H1 (cell line): ENCODE data around the gene JAG1. TPM values are rescaled to one million over a fixed set of nuclear protein-coding genes. Genes with fewer than 3 reads are reported as not detected.

Experiments used
- CTCF ChIA-PET: fragments of 300-600 bp; sonication (Branson Sonifier 250); formaldehyde crosslinking; loops from one replicate; lab custom pipeline; 2021; ENCODE audit not compliant: partially characterized antibody; lab: Charles Lee
- POLR2A ChIA-PET: fragments of 300-600 bp; sonication (Branson Sonifier 250); formaldehyde crosslinking; loops from one replicate; lab custom pipeline; 2021; ENCODE audit warnings: inconsistent platforms; ENCODE audit not compliant: partially characterized antibody; lab: Charles Lee
- DNase-seq, 2 experiments: peaks; one replicate each; pipeline versions ENCODE4 v3.0.0 to v3.0.0-alpha.2; 2010 to 2022; ENCODE audit warnings: low spot score in 2 of 2, low read depth in 1 of 2, mixed read lengths in 1 of 2
- FAIRE-seq: peaks from 2 replicates; lab custom pipeline; 2011; peaks lifted over from hg19 to GRCh38; lab: Jason Lieb, UNC
- H2AFZ ChIP-seq: 2 replicates; pipeline ENCODE4 v1.8.1; 2012; ENCODE audit warnings: low read length, inconsistent platforms
- H2AK5ac ChIP-seq: 2 replicates; pipeline ENCODE4 v1.6.1; 2013; ENCODE audit warnings: low read depth, low read length
- H2BK120ac ChIP-seq: replicated peaks from 2 replicates; pipeline ENCODE3; 2013; ENCODE audit warnings: low read depth, low read length, inconsistent platforms
- H2BK12ac ChIP-seq: 2 replicates; pipeline ENCODE4 v1.6.1; 2013; ENCODE audit warnings: low read depth, low read length
- H2BK15ac ChIP-seq: 2 replicates; pipeline ENCODE4 v1.6.1; 2013; ENCODE audit warnings: low read length
- H2BK20ac ChIP-seq: 2 replicates; pipeline ENCODE4 v1.6.1; 2013; ENCODE audit warnings: low read length
- H2BK5ac ChIP-seq: 2 replicates; pipeline ENCODE4 v1.6.1; 2013; ENCODE audit warnings: low read depth, low read length
- H3K14ac ChIP-seq: 2 replicates; pipeline ENCODE4 v1.6.1; 2013; ENCODE audit warnings: inconsistent platforms; ENCODE audit not compliant: insufficient read length
- H3K18ac ChIP-seq: 2 replicates; pipeline ENCODE4 v1.6.1; 2013; ENCODE audit warnings: low read length; ENCODE audit errors: extremely low read depth
- H3K23ac ChIP-seq: 2 replicates; pipeline ENCODE4 v1.6.1; 2013; ENCODE audit warnings: inconsistent platforms; ENCODE audit not compliant: insufficient read length
- H3K23me2 ChIP-seq: 2 replicates; pipeline ENCODE4 v1.6.1; 2013; ENCODE audit warnings: low read depth, low read length
- H3K27ac ChIP-seq: 2 replicates; pipeline ENCODE4 v1.6.1; 2011; ENCODE audit warnings: low read depth, low read length, inconsistent platforms
- H3K27me3 ChIP-seq, 4 experiments: replicated peaks in 1 of 4; 1 replicate in 1 of 4; 2 replicates in 3 of 4; pipeline versions ENCODE4 v1.6.1 to v1.8.1; 2011 to 2013; ENCODE audit warnings: low read length in 3 of 4, mild to moderate bottlenecking in 3 of 4, inconsistent platforms in 2 of 4, mixed read lengths in 2 of 4, moderate library complexity in 1 of 4; ENCODE audit not compliant: control insufficient read depth in 3 of 4, insufficient read depth in 3 of 4; ENCODE audit errors: extremely low read depth in 1 of 4
- H3K36me3 ChIP-seq, 4 experiments: 2 replicates each; pipeline versions ENCODE4 v1.6.1 to v1.8.1; 2011 to 2013; ENCODE audit warnings: mild to moderate bottlenecking in 4 of 4, low read length in 3 of 4, moderate library complexity in 2 of 4, control low read depth in 1 of 4, inconsistent platforms in 1 of 4; ENCODE audit not compliant: insufficient read depth in 4 of 4, control insufficient read depth in 2 of 4
- H3K4ac ChIP-seq: replicated peaks from 2 replicates; pipeline ENCODE3; 2013; ENCODE audit warnings: low read length, low read depth, mixed read lengths, inconsistent platforms; ENCODE audit not compliant: insufficient read length
- H3K4me1 ChIP-seq, 4 experiments: replicated peaks in 1 of 4; 1 replicate in 1 of 4; 2 replicates in 3 of 4; pipeline versions ENCODE4 v1.6.1 to v1.8.1; 2011 to 2013; ENCODE audit warnings: low read length in 3 of 4, inconsistent platforms in 2 of 4, mixed read lengths in 1 of 4; ENCODE audit not compliant: insufficient read depth in 4 of 4, control insufficient read depth in 3 of 4
- H3K4me2 ChIP-seq, 2 experiments: 2 replicates each; pipeline versions ENCODE4 v1.6.1 to v1.8.1; 2011 to 2013; ENCODE audit warnings: low read depth in 2 of 2, low read length in 2 of 2, control low read depth in 1 of 2, inconsistent platforms in 1 of 2, mild to moderate bottlenecking in 1 of 2; ENCODE audit not compliant: insufficient read depth in 1 of 2
- H3K4me3 ChIP-seq, 4 experiments: fragments of 200-600, 300-600 bp in 1 of 4; sonication (generic), shearing (Covaris generic), sonication (Bioruptor Twin) in 1 of 4; 2 replicates each; pipeline versions ENCODE4 v1.5.1 to v1.8.1; 2011 to 2016; ENCODE audit warnings: low read length in 4 of 4, low read depth in 3 of 4, control low read depth in 2 of 4, inconsistent platforms in 2 of 4, mild to moderate bottlenecking in 2 of 4, mixed read lengths in 1 of 4, moderate library complexity in 1 of 4; ENCODE audit not compliant: insufficient read depth in 2 of 4; ENCODE audit errors: extremely low read depth in 1 of 4
- H3K56ac ChIP-seq: replicated peaks from 2 replicates; pipeline ENCODE3; 2013; ENCODE audit warnings: low read depth, mild to moderate bottlenecking, mixed read lengths, low read length, inconsistent platforms; ENCODE audit not compliant: insufficient read length
- H3K79me1 ChIP-seq: 2 replicates; pipeline ENCODE4 v1.6.1; 2013; ENCODE audit warnings: low read depth, low read length, control low read depth
- H3K79me2 ChIP-seq, 2 experiments: 2 replicates each; pipeline versions ENCODE4 v1.6.1 to v1.8.1; 2012 to 2013; ENCODE audit warnings: low read length in 2 of 2, mild to moderate bottlenecking in 2 of 2, inconsistent platforms in 1 of 2; ENCODE audit not compliant: insufficient read depth in 2 of 2, control insufficient read depth in 1 of 2
- H3K9ac ChIP-seq, 4 experiments: replicated peaks in 1 of 4; 1 replicate in 1 of 4; 2 replicates in 3 of 4; pipeline versions ENCODE4 v1.6.1 to v1.8.1; 2011 to 2013; ENCODE audit warnings: low read depth in 3 of 4, low read length in 3 of 4, control low read depth in 2 of 4, mild to moderate bottlenecking in 2 of 4, moderate library complexity in 2 of 4, inconsistent platforms in 1 of 4; ENCODE audit errors: extremely low read depth in 1 of 4
- H3K9me3 ChIP-seq, 2 experiments: 2 replicates each; pipeline versions ENCODE4 v1.6.1 to v1.8.1; 2012 to 2013; ENCODE audit warnings: mild to moderate bottlenecking in 2 of 2, moderate library complexity in 2 of 2, control low read depth in 1 of 2, inconsistent platforms in 1 of 2, low read depth in 1 of 2, low read length in 1 of 2, mixed read lengths in 1 of 2; ENCODE audit not compliant: insufficient read depth in 2 of 2
- H4K20me1 ChIP-seq, 2 experiments: replicated peaks in 1 of 2; 2 replicates each; pipeline versions ENCODE3 to v1.8.1; 2011 to 2013; ENCODE audit warnings: inconsistent platforms in 2 of 2, low read length in 2 of 2, mild to moderate bottlenecking in 1 of 2; ENCODE audit not compliant: insufficient read depth in 2 of 2, control insufficient read depth in 1 of 2
- H4K5ac ChIP-seq: 2 replicates; pipeline ENCODE4 v1.6.1; 2013; ENCODE audit warnings: low read length, low read depth, mixed read lengths, inconsistent platforms; ENCODE audit not compliant: insufficient read length
- H4K8ac ChIP-seq: 2 replicates; pipeline ENCODE4 v1.8.0; 2013; ENCODE audit warnings: mild to moderate bottlenecking, moderate library complexity, low read length, inconsistent platforms; ENCODE audit not compliant: insufficient read depth; ENCODE audit errors: extremely low read depth
- H4K91ac ChIP-seq: replicated peaks from 2 replicates; pipeline ENCODE3; 2013; ENCODE audit warnings: low read length, mixed read lengths, inconsistent platforms; ENCODE audit not compliant: insufficient read length
- BRCA1 ChIP-seq: IDR thresholded peaks from 2 replicates; pipeline ENCODE4 v1.6.1; 2012; ENCODE audit warnings: low read depth, low read length, improper control_type of control experiment
- HDAC2 ChIP-seq, 2 experiments: fragments of 300-600 bp in 1 of 2; sonication (generic) in 1 of 2; IDR thresholded peaks; 2 replicates each; pipeline ENCODE4 v1.6.1; 2011 to 2012; ENCODE audit warnings: low read depth in 2 of 2, low read length in 2 of 2, mild to moderate bottlenecking in 2 of 2, moderate library complexity in 2 of 2, borderline replicate concordance in 1 of 2, inconsistent platforms in 1 of 2
- KDM4A ChIP-seq: IDR thresholded peaks from one replicate; pipeline ENCODE4 v1.7.1; 2012; ENCODE audit warnings: low read depth, mild to moderate bottlenecking, moderate library complexity, low read length, inconsistent platforms; ENCODE audit not compliant: severe bottlenecking
- NRF1 ChIP-seq: IDR thresholded peaks from 2 replicates; pipeline ENCODE4 v1.6.1; 2011; ENCODE audit warnings: mild to moderate bottlenecking, low read depth, low read length, improper control_type of control experiment
- POU5F1 ChIP-seq: IDR thresholded peaks from 2 replicates; pipeline ENCODE4 v1.6.1; 2011; ENCODE audit warnings: low read depth, mild to moderate bottlenecking, low read length, moderate library complexity
- RAD21 ChIP-seq, 2 experiments: IDR thresholded peaks in 1 of 2; conservative IDR thresholded peaks in 1 of 2; 2 replicates each; pipeline ENCODE4 v1.6.1; 2011; ENCODE audit warnings: low read depth in 2 of 2, low read length in 2 of 2, improper control_type of control experiment in 1 of 2, inconsistent platforms in 1 of 2, mild to moderate bottlenecking in 1 of 2, moderate library complexity in 1 of 2
- RXRA ChIP-seq: IDR thresholded peaks from 2 replicates; pipeline ENCODE4 v1.6.1; 2011; ENCODE audit warnings: low read depth, mild to moderate bottlenecking, low read length, moderate library complexity; ENCODE audit not compliant: insufficient read depth
- TCF12 ChIP-seq: IDR thresholded peaks from 2 replicates; pipeline ENCODE4 v1.6.1; 2011; ENCODE audit warnings: low read depth, mild to moderate bottlenecking, low read length
- WGBS, 2 experiments: shearing (Covaris generic) in 1 of 2; methylation state at CpG; one replicate each; pipeline versions ENCODE4 v1.1.6 to v1.1.7; 2013 to 2015; ENCODE audit warnings: low lambda C conversion rate in 2 of 2, mixed read lengths in 2 of 2, inconsistent platforms in 1 of 2, low coverage in 1 of 2, missing lambda C conversion rate in 1 of 2; ENCODE audit not compliant: insufficient replicate concordance in 2 of 2, insufficient coverage in 1 of 2, insufficient read length in 1 of 2; ENCODE audit errors: extremely low coverage in 1 of 2, missing lambda C conversion rate in 1 of 2; 5-methylcytosine and 5-hydroxymethylcytosine counted together
- polyA plus RNA-seq, 7 experiments: library from polyadenylated mRNA; depleted of rRNA in 3 of 7; stranded (reverse) in 5 of 7; unstranded in 2 of 7; fragments of >200 nt in 5 of 7; fragments of 200-250 nt in 2 of 7; gene quantifications; 1 replicate in 5 of 7; 2 replicates in 1 of 7; 4 replicates in 1 of 7; pipeline versions ENCODE4 v1.2.1 to v1.2.3, GENCODE V29; 2011 to 2013; ENCODE audit warnings: missing spikeins in 2 of 7, mixed read lengths in 2 of 7
- total RNA-seq: library from RNA; stranded (reverse); fragmentation: NEBNext Ultra II Directional; extraction: Animal tissue kit (Norgen Biotek cat#: 25700); gene quantifications from 2 replicates; pipeline ENCODE4 v1.2.1, GENCODE V29; 2021
- TF ChIP-seq, protein P1 (sequence below): IDR thresholded peaks from 2 replicates; pipeline ENCODE4 v1.6.1; 2012; ENCODE audit warnings: low read length, inconsistent platforms
- TF ChIP-seq, protein P2 (sequence below): IDR thresholded peaks from 2 replicates; pipeline ENCODE4 v1.6.1; 2011; ENCODE audit warnings: low read depth, mild to moderate bottlenecking, low read length; ENCODE audit not compliant: insufficient read depth

The JAG1 gene
- total and polyA plus RNA-seq, 2 of the 8 experiments (the other 6 are each of a cell fraction or from before 2014, with no cell fraction given), result 13.5 to 27.3 TPM

DNA sequence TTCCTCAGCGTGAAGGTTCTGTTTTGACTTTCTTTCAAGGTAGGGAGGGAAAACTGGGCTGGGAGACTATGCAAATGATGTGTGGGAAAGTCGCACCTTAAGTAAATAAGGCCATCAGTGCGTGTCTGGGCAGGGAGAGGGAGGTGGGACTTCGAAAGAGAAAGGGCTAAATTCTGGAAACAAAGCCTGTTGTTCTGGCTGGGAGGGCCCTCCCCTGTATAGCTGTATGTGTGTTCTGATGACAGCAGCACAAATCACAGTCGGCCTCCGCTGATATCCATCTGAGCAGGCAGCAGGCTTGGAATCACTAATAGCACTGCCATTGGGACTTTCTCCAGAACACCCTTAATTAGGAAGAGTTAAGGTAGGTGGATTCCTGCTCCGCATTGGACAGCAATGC lies 19.2 kb downstream of the JAG1 start:
- no peak overlapping the region for H2AFZ ChIP-seq
- WGBS, 2 experiments, result 65% methylated on average over 7 of the region's 7 CpGs; no CpG with 5 or more reads in 1 of the 2 experiments
- H3K4ac ChIP-seq, result no peak overlapping the region
- H2BK15ac ChIP-seq, result no peak overlapping the region
- CTCF ChIA-PET, result interaction anchor here (0.6 kb wide), 1 partner anchor 1610 kb away, joined by 3 read pairs; no protein-coding TSS in a partner anchor
- no peak overlapping the region for H3K4me3 ChIP-seq
- peaks cover 2 to 69% (median 25%) of the 10 kb centered on the region in 4 experiments; a peak in 6 of 8 replicates for H3K36me3 ChIP-seq
- peaks cover 9 to 30% (median 24%) of the 10 kb centered on the region in 4 experiments for H3K4me1 ChIP-seq
- DNase-seq, result no peak
- H3K23me2 ChIP-seq, result no peaks in the 10 kb centered on the region
- H3K23ac ChIP-seq, result no peak overlapping the region
- no peak overlapping the region for H4K8ac ChIP-seq
- peak; percentile 28 for FAIRE-seq
- peak overlapping the region; percentile 18 to 44; a peak in 1 of 4 replicates for H3K4me2 ChIP-seq
- H3K18ac ChIP-seq, result no peak overlapping the region
- no peaks in the 10 kb centered on the region for H3K27me3 ChIP-seq
- no peak overlapping the region for H2BK20ac ChIP-seq
- H3K14ac ChIP-seq, result no peak overlapping the region
- H4K91ac ChIP-seq, result no peak overlapping the region
- H3K9me3 ChIP-seq, result no peaks in the 10 kb centered on the region
- H4K5ac ChIP-seq, result no peak overlapping the region
- no peak overlapping the region for H2BK120ac ChIP-seq
- H2AK5ac ChIP-seq, result no peak overlapping the region; the same call in 1 of the 2 replicates
- peaks cover 13% of the 10 kb centered on the region for H3K79me1 ChIP-seq
- H4K20me1 ChIP-seq, result peaks cover 6 to 21% of the 10 kb centered on the region in 2 experiments
- 0 out of 2 replicates have a peak overlapping the region, but pooled peaks have one; percentile 3 for H2BK5ac ChIP-seq
- H3K9ac ChIP-seq, result no peak overlapping the region
- peaks cover 0 to 51% of the 10 kb centered on the region in 2 experiments; a peak in 2 of 4 replicates for H3K79me2 ChIP-seq
- POLR2A ChIA-PET, result interaction anchor here (1.4 to 2.1 kb wide), 2 partner anchors 17 to 18 kb away, joined by 3 to 4 read pairs; no protein-coding TSS in a partner anchor
- no peak overlapping the region for H3K27ac ChIP-seq
- H2BK12ac ChIP-seq, result peak overlapping the region; percentile 83; the same call in 1 of the 2 replicates
- H3K56ac ChIP-seq, result no peak overlapping the region
- TF ChIP-seq POU5F1, result no peak
- TF ChIP-seq HDAC2 (IDR thresholded peaks at IDR 0.05; ENCODE audit: borderline replicate concordance in 1 of 2, low read depth in 2 of 2, low read length in 2 of 2), result no peak
- TF ChIP-seq BRCA1, result no peak
- no peak for TF ChIP-seq NRF1
- TF ChIP-seq, protein P1, sequence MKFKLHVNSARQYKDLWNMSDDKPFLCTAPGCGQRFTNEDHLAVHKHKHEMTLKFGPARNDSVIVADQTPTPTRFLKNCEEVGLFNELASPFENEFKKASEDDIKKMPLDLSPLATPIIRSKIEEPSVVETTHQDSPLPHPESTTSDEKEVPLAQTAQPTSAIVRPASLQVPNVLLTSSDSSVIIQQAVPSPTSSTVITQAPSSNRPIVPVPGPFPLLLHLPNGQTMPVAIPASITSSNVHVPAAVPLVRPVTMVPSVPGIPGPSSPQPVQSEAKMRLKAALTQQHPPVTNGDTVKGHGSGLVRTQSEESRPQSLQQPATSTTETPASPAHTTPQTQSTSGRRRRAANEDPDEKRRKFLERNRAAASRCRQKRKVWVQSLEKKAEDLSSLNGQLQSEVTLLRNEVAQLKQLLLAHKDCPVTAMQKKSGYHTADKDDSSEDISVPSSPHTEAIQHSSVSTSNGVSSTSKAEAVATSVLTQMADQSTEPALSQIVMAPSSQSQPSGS, result no peak
- no peak for TF ChIP-seq RAD21 (IDR thresholded peaks at IDR 0.05 in 1 of 2, conservative IDR thresholded peaks at IDR 0.05 in 1 of 2; ENCODE audit: low read depth in 2 of 2, low read length in 2 of 2)
- TF ChIP-seq RXRA, result no peak
- TF ChIP-seq KDM4A, result no peak
- no peak for TF ChIP-seq TCF12
- TF ChIP-seq, protein P2, sequence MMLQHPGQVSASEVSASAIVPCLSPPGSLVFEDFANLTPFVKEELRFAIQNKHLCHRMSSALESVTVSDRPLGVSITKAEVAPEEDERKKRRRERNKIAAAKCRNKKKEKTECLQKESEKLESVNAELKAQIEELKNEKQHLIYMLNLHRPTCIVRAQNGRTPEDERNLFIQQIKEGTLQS, result no peak
